Measurements from ENCODE around the gene EPB42.
"Not testable (repeated sequence)": the region's sequence is repeated elsewhere in the genome, so short reads cannot be mapped to it uniquely, and the experiment has no call there.

The EPB42 gene

DNA sequence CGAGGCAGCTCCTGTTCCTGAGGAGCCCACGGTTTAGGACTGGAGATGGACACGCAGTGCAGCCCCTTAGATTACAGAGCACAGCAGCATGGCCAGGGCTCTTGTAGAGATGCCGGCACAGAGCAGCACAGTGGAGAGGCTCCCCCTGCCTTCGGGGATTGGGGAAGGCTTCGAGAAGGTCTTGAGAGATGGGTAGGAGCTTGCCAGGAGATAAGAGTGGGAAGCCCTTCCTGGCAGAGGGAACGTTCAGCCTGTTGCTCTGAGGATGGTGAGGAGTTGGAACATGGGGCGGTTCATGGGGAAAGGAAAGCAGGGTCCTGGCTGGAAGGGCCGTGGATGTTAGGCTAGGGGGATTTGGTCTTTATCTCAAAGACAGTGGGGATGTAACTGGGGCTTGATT is 10.0 kb downstream of the EPB42 start:
- DNase-seq = no peak

DNA sequence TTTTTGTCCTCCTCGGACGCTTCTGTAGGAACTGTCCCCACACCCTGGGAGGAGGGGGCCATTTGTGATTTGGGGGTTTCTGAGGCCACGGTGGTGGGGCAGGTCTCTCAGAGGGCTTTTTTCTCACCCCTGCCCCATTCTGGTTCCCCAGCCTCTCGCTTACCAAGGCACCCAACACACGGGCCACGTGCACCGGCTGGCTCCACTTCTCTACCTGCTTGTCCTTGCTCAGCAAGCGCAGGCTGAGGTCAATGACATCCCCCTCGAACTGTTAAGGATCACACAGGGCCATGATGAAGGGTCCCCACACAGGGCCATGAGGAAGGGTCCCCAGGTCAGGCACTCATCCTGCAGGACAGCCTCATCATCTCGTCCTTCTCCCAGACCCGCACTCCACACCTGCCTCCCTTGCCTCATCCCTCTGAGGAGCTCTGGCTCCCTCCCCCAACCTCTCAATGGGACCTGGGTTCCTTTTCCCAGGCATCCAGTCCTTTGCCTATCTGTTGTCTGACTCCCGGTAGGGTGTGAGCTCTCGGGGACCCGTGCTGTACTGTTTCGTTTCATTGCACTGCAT is 10.6 kb downstream of the EPB42 start:
- no peak for DNase-seq

DNA sequence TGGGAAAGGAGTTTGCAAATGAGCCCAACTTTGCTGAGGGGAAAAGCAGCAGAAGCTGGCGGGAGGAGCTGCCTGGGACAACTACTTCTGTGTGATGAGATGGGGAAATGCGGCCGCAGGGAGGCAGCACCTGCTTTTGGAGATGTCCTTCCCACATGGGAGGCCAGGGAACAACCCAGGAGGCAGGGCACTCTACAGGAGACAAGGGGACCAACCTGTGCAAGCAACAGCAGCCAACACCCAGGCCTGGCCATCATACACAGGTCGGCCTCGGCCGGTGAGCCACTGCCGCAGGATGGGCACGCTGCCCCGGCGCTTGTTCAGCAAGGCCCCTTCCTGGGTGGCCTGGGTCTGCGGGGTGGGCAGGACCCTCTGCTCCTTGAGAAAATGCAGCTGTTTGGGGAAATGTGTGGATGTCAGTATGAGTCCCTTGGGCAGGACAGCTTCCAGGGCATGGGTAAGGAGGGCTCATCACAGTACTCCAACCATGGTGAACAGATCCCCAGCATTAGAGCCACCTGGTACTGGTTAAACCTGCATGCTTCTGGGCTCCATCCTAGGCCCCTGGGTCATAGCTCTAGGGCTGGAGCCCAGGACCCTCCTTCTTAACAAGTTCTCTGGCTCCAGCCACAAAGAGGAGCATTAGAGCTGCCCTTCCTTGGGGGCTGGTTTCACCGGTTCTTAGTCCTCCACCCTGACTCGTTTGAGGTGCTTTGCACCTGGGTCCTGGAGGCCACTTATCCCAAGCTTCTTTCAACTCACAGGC is 11.6 kb downstream of the EPB42 start:
- DNase-seq = no peak

DNA sequence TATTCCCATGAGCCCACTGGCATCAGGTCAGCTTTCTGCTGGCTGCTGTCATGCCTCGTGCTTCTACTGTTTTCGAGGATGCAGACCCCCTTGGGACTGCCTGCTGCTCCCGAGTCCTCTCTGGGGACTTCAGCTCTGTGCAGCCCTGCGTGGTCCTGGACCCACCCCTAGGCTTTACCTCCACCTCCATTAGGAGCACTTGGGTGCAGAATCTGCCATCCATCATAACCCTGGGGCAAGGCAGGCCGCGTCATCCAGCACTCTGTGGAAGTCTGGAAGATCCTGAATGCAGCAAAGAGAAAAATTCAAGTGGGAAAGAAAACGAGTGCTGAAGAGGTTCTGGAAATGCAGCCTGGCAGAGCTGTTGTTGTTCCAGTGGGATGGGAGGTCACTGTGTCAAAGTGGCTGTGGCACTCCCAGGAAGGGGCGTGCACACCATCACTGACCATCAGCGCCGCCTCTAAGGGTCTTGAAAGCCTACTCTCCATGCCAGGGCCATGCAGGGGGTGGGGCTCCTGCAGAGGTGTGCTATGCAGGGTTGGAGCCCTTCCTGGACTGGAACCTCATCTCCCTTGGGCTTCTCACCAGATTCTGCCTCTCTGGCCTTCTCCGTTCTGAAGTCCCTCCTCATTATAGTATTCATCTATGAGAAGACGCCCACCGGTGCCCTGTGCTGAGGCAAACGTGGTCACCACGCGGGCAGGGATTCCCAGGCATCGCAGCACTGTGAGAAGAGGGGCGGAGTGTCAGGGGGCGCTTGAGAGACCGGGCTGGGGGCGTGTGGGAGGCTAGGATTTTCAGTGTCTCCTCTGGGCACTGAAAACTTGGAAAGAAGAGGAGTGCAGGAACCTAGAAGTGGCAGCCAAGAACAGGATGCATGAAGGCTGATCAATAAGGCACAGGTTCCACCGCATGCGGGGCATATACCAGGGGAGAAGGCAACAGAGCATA is 12.5 kb downstream of the EPB42 start:
- DNase-seq = no peak

DNA sequence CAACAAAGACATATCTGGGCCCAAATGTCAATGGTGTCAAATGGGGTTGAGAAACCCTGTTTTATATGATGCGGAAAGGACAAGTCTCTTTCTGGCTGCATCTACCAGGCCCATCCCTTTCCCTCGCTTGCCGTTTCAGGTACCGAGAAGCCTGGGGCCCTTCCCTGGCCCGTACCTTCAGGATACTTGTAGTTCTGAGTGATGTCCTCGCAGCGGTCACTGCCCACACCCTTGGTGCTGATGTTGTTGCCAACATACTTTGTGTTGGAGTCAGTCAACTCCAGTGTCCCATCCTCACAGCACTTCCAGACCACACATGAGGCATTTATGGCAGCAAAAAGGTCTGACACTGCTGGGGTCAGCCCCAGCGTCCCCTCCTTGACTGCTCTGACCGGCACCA is 13.8 kb downstream of the EPB42 start:
- DNase-seq = no peak

DNA sequence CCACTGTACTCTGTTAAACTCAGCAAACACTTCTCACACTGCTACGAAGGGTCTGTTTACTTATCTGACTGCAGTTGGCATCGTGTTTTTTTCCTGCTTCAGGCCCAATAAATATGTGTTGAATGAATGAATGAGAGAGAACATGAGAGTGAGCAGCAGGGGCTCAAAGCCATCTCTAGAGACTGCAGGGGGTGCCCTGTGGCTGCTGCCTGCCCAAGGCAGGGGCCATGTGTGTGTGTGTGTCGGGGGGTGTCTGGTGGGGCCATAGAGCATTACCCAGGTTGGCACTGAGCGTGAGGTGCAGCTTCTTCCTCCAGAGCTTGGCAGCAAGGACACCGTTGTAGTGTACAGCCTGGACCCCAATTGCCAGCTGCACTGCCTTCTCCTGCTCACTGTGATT is 14.8 kb downstream of the EPB42 start:
- DNase-seq = no peak

DNA sequence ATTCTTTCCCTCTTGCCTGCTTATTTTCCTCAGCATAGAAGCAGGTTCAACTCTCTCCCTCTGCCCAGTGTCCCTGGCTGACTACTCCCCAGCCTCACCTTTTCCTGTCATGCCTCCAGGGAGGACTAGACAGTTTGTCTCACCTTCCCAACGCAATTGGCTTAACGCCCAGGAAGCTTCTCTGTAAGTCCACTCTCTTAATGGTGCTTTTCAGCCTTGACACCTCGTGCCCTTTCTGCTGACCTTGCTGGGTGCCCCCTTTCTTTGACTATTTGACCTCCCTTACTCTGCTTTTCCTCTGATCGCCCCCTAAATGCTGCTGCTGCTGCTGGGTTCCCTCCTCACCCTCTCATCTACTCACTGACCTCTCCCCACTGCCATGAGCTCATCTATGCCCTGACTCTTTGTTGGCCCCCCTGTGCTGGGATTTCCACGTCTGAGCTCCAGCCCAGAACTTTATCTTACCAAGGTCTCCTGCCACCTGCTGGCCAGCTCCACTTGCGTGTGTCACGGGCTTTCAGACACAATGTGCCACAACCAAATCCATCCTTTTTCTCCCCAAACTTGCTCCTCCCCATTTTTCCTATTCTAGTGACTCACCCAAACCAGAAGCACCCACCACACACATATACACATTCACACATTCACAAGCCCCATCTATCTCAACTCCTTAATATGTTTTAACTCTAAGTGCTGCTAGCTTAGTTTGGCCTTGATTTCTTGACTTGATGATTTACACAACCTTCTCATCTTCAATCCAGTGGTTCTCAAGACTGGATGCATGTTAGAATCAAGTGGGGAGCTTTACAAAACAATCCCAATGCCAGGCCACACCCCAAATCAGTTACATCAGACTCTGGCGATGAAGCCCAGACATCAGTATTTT is 16.6 kb downstream of the EPB42 start:
- DNase-seq = no peak

DNA sequence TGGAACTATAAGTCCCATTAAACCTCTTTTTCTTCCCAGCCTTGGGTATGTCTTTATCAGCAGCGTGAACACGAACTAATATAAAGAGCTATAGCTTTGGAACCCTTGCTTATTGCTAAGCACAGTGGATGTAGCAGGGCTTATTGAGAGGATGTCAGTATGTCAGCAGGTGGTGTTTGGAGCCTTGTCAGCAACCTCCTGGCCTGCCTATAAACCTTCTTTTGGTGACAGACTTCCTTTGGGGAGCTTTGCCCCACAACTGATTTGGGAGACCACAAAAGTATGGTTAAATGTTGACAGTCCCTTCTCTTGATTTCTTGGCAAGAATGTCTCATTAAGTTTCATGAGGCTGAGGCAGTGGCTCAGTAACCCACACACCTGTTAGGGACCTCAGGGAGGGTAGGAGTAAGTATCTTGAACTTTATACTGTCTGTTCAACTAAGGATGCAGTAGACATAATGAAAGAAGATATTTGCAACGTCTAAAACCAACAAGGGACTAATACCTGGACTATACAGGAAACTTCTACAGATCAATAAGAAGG is 20.8 kb downstream of the EPB42 start:
- DNase-seq = no peak

DNA sequence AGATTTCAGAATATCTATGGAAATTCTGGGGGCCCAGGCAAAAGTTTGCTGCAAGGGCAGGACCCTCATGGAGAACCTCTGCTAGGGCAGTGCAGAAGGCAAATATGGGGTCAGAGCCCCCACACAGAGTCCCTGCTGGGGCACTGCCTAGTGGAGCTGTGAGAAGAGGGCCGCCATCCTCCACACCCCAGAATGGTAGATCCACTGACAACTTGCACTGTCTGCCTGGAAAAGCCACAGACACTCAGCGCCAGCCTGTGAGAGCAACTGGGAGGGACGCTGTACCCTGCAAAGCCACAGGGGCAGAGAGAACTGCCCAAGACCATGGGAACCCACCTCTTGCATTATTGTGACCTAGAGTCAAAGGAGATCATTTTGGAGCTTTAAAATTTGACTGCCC is 21.8 kb downstream of the EPB42 start:
- no peak for DNase-seq

DNA sequence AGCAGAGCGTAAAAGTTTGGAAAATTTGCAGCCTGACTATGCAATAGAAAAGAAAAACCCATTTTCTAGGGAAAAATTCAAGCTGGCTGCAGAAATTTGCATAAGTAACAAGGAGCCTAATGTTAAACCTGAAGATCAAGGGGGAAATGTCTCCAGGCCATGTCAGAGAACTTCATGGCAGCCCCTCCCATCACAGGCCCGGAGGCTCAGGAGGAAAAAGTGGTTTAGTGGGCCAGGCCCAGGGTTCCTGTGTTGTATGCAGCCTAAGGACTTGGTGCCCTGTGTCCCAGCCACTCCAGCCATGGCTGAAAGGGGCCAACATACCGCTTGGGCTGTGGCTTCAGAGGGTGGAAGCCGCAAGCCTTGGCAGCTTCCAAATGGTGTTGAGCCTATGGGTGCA is 22.3 kb downstream of the EPB42 start:
- DNase-seq = not testable (repeated sequence)

DNA sequence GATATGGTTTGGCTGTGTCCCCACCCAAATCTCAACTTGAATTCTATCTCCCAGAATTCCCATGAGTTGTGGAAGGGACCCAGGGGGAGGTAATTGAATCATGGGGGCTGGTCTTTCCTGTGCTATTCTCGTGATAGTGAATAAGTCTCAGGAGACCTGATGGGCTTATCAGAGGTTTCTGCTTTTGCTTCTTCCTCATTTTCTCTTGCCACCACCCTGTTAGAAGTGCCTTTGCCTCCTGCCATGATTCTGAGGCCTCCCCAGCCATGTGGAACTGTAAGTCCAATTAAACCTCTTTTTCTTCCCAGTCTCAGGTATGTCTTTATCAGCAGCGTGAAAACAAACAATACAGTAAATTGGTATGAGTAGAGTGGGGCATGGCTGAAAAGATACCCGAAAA is 23.0 kb downstream of the EPB42 start:
- DNase-seq = not testable (repeated sequence)

DNA sequence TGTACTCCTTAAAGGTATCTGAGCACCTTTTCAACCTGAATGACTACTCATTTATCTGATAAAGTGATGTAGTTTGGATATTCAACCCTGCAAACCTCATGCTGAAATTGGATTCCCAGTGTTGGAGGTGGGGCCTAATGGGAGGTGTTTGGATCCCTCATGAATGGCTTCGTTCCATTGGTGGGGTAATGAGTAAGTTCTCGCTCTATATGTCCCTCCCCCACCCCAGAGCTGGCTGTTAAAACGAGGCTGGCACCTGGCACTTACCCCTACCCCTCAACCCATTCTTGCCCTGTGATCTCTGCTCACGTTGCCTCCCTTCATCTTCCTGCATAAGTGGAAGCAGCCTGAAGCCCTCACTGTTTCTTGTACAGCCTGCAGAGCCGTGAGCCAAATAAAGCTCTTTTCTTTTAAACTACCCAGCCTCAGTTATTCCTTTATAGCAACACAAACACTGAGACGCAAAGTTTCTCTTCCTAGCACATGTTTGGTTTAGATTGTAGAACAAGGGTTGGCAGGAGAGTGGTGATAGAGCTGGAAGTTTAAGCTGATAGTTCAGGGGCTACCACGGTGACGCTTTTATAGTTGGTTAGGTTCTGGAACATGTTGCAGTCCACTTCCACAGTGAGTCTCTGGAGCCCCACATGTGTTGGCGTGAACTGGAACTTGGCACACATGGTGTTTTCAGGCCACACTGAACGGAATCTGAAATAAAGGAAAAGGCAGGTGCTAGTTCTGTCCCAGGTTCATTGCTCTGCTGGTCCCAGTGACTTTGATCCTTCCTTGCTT is 23.9 kb downstream of the EPB42 start:
- no peak for DNase-seq

DNA sequence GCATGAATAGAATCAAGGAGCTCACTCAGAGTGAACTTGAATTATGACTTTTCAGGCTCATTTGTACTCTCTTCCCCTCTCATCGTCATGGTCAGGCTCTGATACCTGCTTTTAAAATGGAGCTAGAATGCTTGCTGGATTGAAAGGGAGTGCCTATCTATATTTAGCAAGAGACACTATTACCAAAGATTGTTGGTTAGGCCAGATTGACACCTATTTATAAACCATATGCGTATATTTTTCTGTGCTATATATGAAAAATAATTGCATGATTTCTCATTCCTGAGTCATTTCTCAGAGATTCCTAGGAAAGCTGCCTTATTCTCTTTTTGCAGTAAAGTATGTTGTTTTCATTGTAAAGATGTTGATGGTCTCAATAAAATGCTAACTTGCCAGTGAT is 26.0 kb downstream of the EPB42 start:
- DNase-seq = no peak

DNA sequence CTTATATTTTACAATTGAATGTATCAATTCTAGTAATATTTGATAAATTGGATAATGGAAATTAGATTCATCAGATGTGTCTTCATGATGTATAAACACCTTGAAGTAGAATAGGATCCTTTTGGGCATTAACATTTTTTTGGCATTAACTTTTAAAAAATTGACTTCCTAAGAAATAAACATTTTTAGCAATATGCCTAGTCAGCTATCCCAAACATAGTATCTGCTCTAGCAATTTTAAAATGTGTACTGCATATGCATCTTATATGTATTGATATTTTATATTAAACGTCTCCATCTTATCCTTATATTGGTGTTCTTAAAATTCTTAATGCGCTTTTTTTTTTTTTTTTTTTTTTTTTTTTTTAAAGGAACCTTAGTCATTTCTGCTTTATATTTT is 27.1 kb downstream of the EPB42 start:
- DNase-seq = no peak

DNA sequence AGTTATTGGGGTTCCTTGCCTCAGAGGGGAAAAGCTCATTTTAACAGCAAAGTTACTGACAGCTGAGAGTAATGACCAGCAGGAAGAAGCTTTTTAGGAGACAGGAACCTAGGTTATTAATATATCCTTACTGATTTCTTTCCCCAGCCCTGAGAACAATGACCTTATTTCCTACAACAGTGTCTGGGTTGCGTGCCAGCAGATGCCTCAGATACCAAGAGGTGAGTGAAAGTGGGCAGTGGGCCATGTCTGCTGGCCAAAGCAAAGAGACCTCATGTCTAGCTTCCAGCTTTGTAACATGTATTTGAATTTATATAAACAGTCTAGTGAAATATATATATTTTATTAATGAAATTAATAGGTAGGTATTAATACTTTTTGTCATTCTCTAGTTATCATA is 30.6 kb downstream of the EPB42 start:
- no peak for DNase-seq

DNA sequence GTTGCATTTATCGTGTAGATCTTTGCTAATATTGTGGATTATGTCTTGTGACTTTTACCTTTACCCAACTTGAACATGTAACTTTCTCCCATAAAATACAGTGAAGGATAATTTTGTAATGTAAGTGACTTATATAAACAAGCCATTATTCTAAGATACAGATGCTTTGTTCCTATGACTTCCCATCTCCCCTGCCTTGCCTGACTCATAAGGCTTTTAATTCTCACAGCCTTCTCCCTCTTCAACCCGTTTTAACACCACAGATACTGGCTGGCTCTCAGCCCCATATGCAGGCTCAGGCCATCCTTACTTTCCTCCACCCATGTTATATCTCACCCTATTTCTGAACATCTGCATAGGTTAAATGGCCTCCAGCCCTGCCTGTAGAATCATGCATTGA is 31.5 kb downstream of the EPB42 start:
- no peak for DNase-seq

DNA sequence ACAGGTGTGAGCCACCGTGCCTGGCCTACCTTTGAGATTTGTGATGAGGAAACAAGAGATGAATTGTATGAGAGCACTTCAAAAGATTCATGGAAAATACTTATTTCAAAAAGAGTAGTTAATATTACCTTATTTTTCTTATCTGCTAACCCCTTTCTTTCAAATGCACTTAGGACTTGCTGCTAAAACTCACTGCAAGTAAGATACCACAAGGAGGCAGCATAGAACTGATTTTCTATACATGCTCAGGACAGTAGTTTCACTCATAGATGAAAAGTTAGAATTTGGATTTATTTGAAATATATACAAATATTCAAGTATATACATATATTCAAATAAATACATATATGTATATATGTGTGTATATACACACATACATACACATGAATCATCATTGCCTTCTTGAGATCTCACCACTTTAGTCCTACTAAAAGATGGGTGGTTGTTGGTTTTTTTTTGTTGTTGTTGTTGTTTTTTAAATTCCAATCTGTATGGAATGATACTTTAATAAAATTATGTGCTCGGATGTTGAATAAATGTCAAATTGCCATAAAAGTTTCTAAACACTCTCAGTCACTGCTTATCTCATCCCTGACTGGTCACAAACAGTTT is 33.2 kb downstream of the EPB42 start:
- no peak for DNase-seq

DNA sequence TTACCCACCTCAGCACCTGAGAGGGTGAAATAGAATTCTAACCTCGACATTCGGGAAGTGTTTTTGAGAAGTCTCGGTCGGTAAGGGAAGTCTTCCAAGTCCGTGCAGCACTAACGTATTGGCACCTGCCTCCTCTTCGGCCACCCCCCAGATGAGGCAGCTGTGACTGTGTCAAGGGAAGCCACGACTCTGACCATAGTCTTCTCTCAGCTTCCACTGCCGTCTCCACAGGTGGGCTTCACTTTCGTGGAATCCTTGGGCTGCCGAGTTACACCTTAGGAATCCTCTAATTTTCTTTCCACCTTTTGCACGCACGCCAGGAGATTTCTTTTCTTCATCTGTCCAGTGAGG is 34.8 kb downstream of the EPB42 start:
- no peak for DNase-seq

DNA sequence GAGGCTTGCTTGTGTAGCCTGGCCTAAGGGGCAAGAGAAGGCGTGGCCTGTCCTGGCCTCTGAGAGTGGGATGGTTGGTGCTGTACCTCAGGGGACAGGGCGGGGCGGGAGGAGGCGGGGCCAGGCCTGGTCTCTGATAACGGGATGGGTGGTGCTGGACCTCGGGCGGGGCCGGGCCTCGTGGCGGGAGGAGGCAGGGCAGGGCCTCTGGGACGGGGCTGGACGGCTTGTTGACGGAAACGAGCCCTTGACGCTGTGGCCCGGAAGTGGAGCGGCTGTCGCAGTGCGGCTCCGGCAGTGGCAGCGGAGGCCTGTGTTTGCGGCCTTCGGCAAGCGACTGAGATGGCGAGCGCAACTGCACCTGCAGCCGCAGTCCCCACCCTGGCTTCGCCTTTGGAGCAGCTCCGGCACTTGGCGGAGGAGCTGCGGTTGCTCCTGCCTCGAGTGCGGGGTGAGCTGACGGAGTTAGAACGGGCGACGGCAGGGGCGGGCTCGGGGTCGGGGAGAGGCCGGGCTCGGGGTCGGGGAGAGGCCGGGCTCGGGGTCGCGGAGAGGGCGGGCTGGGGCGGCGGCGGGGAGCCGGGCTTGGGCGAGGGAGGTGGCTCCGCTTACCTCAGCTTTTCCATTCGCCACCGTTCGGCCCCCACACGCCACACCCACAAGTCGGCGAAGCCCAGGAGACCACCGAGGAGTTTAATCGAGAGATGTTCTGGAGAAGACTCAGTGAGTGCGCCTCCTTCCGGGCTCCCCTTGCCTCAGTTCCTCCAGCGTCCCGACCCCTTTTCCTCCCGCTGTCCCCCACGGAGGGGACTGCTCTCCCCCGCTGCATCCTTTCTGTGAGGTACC is 35.4 kb downstream of the EPB42 start, which contains the start of gene CCNDBP1:
Gene CCNDBP1, plus strand, starts transcription at position 247 of the 846 bp plus-strand sequence. Its CDS starts 96 bp downstream, at position 343.
- DNase-seq = peak; percentile 33
